GM19372 (cell line): ENCODE data around the gene GNB1L.

Experiments used
- ATAC-seq: cut with Tn5 transposase; IDR thresholded peaks from one replicate; pipeline ENCODE4 v1.9.1; 2021; ENCODE audit warnings: mild to moderate bottlenecking, low read depth, moderate library complexity; ENCODE audit not compliant: unreplicated experiment

GNB1L gene

GRCh38 chr22:19866665-19867009 is 12.0 kb upstream of the GNB1L start:
- ATAC-seq = no peak

- ATAC-seq = no peak
Measured at GRCh38 chr22:19865141-19865829, 10.6 kb upstream of the GNB1L start.

GRCh38 chr22:19864538-19865106 is 9.9 kb upstream of the GNB1L start:
- no peak for ATAC-seq

GRCh38 chr22:19863571-19863970 is 8.9 kb upstream of the GNB1L start:
- ATAC-seq = no peak

GRCh38 chr22:19862619-19863246 is 8.1 kb upstream of the GNB1L start:
- ATAC-seq = no peak

GRCh38 chr22:19859861-19860510 is 5.3 kb upstream of the GNB1L start:
- ATAC-seq = no peak

GRCh38 chr22:19857382-19857781 is 2.7 kb upstream of the GNB1L start:
- no peak for ATAC-seq

- peak; percentile 11 for ATAC-seq
Measured at GRCh38 chr22:19855504-19856409, 1.1 kb upstream of the GNB1L start.

- no peak for ATAC-seq
Measured at GRCh38 chr22:19853879-19854777, 546 bp downstream of the GNB1L start.

- no peak for ATAC-seq
Measured at GRCh38 chr22:19853058-19853878, 1.4 kb downstream of the GNB1L start.

GRCh38 chr22:19852177-19852781 is 2.4 kb downstream of the GNB1L start:
- ATAC-seq = no peak

GRCh38 chr22:19851291-19852176 is 3.1 kb downstream of the GNB1L start:
- ATAC-seq = no peak

GRCh38 chr22:19850763-19851109 is 3.9 kb downstream of the GNB1L start:
- ATAC-seq = no peak

GRCh38 chr22:19849835-19850762 is 4.6 kb downstream of the GNB1L start:
- ATAC-seq = no peak

- no peak for ATAC-seq
Measured at GRCh38 chr22:19848298-19849224, 6.1 kb downstream of the GNB1L start.

GRCh38 chr22:19847345-19847632 is 7.4 kb downstream of the GNB1L start:
- ATAC-seq = no peak
